Measurements from ENCODE around the gene C15orf39.

C15orf39 gene

DNA sequence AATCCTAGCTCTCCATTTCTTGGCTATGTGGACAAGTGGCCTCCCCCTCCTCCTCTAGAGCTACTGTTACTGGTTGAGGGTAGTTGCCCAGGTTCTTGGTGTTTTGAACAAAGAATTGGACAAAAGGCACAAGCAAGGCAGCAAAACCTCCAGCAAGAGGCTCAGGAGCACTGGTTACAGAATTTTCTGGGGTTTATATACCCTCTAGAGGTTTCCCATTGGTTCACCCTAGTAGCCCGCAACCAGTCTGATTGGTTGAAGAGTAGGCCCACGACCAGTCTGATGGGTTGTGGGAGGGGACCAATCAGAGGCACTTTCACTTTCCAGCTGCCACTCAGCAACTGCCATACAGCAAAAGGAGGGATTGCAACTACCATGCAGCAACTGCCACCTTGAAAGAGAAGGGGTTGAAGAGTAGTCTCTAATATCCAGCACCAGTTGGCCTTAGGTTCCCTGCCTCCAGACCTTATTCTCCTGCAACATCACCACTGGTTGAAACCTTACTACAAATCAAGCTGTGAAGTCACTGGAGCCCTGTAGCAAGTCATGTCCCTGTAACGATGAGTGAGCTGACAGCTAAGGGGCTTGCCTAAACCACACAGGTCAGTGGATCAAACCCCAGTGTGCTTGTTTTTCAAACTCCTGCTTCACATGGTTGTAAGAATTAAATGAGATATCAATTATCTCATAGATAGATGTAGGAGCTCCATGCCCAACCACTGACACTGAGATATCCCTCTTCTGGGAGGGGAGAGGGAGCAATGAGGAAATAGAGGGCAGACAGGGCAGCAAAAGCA is 2.9 kb upstream of the C15orf39 start:
- DNase-seq: peak; percentile 27

DNA sequence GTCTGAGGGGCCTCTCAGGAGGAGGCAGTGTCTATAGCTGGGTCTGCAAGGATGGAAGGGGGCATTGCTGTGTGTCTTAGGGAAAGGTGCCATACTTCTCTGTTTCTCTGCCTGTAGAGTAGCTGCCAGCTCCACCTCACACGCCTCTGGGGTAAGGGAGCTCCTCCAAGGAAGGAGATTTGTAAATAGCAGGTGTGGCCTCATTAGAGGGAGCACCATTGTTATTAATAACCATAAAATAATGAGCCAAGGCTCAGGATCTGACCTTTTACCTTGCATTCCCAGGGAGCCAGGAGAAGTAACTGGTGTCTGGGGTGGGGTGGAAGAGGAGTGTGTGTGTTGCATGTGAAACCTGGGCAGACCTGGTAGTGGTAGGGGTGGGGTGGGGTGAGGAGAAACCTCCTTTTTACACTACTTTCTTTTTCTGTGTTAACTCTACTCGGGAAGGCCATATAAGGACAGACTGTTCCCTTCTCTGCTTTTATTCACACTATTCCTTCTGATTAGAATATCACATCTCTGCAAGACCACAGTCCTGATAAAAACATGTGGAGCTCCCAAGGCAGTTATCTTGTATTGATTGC is 2.2 kb upstream of the C15orf39 start:
- no peak for DNase-seq

DNA sequence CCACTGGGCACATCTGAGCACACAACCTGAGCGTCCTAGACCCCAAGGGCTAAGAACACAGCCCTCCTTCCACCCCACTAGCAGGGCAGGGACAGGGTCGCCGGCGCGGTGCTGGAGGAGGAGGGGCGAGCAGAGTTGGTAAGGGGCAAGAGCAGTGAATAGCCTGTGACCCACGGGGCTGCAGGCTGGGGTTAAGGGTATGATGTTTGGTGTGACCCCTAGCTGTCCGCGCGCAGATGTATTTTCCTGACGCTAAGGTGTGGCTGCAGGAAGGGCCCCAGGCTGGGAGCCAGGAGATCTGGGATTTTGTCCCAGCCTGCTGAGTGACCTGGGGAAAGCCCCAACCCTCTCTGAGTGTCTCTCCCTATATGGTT is 1.3 kb upstream of the C15orf39 start:
- DNase-seq: no peak

DNA sequence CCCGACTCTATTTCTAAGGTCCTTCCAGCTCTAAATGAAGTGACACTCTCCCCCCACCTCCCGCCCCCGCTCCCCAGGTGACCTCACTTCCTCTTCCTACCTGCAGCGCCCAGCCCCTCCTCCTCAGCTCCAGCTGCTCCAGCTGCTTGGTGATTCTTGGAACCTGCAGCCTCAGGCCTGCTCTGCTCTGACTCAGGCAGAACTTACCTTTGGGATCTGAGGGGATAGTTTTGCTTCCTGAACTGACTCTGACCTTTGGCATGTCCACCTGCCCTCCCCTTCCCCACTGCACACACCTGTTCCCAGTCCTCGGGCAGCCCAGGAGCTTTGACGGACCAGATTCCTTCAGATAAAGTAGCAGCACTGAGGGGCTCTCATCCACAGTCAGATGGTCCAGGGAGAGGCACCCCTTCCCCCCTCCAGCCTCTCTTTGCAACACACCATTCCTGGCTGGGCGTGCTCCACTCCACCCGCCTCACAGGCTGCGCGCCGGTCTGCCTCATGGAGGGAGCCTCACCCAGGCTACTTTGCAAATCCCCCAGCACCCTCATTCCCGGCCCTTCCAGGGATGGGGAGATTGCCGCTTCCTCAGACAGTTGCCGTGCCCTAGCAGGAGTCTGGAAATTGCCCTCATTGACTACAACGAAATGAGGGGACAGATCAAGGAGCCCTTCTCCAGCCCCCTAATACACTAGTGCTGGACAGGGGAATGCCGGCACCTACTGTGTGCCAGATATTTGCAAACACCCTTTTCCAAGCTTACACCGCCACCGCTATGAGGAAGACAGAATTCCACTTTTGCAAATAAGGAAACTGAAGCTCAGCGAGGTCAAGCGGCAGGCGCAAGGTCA is 692 bp upstream of the C15orf39 start:
- DNase-seq: peak; percentile 51

DNA sequence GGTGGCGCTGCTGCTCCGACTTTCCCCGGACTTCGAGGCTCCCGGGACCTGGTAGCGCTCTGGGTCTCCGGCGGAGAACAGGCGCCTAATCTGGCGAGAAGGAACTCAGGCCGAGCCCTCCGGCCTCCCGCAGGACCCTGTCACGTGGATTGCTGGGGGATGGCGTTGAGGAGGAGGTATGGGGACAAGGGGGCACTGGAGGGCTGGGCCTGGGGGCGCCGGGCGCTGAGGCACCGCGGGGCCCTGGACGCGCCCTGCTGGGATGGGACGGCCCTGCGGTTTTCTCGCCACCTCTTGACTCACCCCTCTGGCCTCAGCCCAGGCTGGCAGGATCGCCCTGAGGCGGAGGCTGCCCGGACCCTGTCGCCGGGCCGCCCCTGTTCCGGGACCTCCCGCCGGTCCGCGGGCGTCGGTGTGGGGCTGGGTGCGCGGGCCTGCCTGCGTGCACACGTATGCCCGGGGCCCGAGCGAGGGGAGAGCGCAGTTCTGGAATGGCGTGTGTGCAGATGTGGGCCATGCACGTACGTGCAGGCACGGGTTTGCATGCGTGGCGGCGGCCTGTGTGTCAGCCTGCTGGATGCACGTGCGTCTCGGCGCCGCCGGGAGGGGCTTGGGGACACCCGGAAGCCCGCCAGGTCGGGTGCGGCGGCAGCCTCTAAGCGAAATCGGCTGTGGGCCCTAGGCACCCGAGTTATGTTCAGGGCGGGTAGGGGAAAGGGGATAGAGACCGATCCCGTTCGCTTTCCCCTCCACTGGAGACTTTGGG is 752 bp downstream of the C15orf39 start:
- DNase-seq: peak; percentile 86

DNA sequence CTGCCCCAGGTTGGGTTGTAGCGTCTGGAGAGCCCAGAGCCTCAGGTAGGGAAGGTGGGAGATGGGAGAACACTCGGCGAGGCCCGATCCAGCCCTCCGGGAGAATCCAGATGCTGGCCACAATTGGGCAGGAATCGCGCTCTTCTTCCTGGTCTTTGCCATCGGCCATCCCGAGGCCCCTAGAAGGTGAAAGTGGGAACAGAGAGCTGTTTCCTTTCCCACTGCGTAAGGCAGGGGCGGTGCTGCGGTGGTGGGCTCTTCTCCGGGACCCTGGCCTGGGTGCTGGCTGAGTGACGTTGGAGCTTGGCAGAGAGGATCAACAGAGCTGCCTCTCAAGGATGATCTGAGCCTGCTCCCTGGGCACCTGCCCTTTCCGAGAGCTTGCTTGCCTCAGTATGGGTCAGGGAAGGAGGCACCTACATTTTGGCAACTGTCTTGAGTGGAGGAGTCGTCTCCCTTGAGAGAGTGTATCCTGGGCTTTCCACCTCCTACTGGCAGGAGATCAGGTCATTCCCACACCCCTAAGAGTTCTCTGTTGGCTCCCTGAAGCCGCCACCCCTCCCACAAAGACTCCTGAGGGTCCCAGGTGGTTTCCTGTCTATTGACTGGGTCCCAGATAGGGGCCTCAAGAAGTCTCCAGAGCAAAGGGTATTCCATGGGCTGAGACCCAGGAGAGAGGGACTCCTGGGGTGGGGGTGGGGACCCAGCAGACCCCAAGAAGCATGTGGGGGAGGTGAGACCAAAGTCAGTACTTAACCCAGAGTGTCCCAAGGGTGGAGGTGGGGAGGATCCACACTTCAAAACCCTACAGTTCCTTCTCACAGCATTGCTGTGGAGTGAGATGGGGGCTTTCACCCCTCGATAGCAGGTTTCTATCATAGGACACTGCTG is 1.6 kb downstream of the C15orf39 start:
- no peak for DNase-seq

DNA sequence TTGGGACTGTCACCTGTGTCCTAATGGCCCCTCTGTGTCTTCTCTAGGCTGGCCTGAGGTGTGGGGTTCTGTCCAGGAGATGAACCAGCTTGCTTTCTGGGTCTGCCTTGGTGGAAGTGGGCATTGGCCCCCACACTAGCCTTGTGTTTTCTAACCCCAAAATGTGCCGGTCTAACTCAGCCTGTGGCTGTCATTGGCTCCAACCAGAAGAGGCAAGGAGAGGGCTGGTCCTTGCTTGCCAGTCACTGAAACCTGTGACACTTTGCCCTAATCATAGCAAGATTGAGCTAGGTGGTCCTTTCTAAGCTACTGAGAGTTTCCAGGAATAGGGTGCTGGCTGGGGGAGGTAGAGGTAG is 2.2 kb downstream of the C15orf39 start:
- no peak for DNase-seq

DNA sequence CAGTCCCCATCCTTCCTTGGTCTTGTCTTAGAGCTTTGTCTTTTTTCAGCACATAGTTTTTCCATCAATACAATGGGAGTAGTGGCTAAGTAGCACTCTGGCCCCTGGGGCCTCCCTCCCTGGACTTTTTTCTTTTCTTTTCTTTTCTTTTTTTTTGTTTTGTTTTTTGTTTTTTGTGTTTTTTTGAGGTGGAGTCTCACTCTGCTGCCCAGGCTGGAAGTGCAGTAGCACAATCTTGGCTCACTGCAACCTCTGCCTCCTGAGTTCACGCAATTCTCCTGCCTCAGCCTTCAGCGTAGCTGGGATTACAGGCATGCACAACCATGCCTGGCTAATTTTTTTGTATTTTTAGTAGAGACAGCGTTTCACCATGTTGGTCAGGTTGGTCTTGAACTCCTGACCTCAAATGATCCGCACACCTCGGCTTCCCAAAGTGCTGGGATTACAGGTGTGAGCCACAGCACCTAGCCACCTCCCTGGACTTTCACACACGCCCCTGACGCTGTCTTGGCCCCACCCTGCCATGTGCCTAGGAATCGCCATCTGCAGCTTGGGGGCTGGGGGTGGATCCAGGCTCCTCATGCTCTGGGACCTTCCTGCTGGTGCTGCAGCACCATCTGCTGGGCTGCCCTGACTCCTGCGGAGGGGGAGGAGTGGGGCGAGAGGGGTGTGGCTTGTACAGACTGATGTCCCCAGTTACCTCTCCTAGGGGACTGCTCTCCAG is 2.8 kb downstream of the C15orf39 start:
- DNase-seq: peak; percentile 88

DNA sequence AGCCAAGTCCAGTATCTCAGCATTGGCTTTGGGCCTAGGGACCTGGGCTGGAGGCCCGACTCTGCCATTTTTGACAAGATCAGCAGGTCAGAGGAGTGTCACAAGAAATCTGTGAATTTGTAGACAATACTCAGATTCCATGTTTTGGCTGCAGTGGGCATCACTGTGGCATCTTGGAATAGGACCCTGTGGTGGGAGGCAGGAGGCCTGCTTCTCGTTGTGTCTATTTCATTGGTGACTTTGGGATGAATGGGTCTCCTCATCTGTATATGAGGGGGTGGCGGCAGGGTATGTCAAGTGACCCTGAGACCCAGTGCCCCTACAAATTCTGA is 3.3 kb downstream of the C15orf39 start:
- DNase-seq: no peak

DNA sequence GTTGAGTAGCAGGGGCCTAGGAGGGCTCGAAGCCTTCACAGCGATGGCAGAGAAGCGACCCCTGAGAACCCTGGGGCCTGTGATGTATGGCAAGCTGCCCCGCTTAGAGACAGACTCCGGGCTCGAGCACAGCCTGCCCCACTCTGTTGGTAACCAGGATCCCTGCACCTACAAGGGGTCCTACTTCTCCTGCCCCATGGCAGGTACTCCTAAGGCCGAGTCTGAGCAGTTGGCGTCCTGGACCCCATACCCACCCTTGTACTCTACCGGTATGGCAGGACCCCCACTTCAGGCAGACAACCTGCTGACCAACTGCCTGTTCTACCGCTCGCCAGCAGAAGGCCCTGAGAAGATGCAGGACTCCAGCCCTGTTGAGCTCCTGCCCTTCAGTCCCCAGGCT is 4.3 kb downstream of the C15orf39 start:
- DNase-seq: no peak

DNA sequence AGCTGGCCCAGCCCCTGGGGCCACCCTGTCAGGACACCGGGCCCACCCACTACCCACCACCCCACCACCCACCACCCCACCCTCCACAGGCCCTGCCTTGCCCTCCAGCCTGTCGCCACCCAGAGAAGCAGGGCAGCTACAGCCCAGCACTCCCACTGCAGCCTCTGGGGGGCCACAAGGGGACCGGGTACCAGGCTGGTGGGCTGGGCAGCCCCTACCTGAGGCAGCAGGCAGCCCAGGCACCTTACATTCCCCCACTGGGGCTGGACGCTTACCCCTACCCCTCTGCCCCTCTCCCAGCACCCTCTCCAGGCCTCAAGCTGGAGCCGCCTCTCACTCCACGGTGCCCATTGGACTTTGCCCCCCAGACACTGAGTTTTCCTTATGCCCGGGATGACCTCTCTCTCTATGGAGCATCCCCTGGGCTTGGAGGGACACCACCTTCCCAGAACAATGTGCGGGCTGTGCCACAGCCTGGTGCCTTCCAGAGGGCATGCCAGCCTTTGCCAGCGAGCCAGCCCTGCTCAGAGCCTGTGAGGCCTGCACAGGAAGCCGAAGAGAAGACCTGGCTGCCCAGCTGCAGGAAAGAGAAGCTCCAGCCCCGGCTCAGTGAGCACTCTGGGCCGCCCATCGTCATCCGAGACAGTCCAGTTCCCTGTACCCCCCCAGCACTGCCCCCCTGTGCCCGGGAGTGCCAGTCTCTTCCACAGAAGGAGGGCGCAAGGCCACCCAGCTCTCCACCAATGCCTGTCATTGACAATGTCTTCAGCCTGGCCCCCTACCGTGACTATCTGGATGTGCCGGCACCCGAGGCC is 5.3 kb downstream of the C15orf39 start:
- no peak for DNase-seq

DNA sequence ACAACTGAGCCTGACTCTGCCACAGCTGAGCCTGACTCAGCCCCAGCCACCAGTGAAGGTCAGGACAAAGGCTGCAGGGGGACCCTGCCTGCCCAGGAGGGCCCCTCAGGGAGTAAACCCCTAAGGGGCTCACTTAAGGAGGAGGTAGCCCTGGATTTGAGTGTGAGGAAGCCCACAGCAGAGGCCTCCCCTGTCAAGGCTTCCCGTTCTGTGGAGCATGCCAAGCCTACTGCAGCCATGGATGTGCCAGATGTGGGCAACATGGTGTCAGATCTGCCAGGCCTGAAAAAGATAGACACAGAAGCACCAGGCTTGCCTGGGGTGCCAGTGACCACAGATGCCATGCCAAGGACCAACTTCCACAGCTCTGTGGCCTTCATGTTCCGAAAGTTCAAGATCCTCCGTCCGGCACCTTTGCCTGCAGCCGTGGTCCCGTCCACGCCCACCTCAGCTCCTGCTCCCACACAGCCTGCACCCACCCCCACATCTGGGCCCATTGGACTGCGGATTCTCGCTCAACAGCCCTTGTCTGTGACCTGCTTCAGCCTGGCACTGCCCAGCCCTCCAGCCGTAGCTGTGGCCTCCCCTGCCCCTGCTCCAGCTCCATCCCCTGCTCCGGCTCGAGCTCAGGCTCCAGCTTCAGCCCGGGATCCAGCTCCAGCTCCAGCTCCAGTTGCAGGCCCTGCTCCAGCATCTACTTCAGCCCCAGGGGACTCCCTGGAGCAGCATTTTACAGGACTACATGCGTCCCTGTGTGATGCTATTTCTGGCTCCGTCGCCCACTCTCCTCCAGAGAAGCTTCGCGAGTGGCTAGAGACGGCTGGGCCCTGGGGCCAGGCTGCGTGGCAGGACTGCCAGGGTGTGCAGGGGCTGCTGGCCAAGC is 6.2 kb downstream of the C15orf39 start:
- no peak for DNase-seq

DNA sequence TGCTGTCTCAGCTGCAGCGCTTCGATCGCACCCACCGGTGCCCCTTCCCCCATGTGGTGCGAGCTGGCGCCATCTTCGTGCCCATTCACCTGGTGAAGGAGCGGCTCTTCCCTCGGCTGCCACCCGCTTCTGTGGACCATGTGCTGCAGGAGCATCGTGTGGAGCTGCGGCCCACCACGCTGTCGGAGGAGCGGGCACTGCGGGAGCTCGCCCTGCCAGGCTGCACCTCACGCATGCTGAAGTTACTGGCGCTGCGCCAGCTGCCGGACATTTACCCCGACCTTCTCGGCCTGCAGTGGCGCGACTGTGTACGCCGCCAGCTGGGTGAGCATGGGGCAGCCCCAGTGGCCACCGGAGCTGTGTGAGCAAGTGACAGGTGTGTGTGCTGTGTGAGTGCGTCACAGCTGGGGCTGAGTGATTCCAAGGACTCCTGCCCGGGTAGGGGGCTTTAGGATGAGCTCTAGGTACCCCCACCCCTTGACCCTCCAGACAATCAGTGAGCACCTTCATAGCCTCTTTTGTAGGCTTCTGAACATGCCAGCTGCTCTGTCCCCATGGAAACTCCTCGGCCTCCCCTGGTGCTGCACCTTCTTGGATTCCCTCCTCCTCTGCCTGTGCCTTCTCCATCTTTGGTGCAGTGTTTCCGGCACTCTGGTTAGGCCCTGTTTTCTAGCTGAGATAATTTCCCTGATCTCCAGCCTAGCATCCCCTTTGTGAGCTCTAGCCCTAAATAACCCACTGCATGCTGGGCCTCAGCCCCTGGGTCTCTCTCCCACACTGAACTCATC is 7.0 kb downstream of the C15orf39 start:
- no peak for DNase-seq

DNA sequence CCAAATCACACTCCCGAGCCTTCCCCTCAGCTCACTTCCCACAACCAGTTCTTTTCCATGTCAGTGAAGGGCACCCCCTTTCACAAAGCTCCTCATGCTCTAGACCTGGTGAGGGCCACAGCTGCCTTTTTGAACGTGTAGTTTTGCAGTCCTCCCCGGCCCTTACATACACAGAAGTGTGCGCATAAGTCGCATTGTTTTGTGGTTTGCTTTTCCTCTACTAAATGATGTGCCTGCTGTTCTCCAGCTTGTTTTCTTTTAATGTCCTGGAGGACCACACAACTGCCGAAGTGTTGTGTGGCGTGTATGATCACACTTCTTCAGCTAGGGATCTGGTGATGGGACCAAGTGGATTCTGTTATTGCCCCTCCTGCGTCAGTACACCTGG is 7.6 kb downstream of the C15orf39 start:
- DNase-seq: no peak

DNA sequence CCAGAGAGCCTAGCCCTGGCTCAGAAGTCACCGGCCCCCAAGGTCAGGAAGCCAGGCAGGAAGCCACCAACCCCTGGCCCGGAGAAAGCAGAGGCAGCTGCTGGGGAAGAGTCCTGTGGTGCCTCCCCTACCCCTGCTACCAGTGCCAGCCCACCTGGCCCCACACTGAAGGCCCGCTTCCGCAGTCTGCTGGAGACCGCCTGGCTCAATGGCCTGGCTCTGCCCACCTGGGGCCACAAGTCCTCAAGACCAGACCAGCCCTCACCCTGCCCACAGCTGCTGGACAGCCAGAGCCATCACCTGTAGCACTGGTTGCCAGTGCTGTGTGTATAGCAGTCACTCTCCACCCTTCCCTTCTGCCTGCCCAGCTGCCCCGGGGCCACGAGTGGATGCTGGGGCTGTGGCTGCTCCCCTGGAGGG is 9.1 kb downstream of the C15orf39 start:
- DNase-seq: no peak

DNA sequence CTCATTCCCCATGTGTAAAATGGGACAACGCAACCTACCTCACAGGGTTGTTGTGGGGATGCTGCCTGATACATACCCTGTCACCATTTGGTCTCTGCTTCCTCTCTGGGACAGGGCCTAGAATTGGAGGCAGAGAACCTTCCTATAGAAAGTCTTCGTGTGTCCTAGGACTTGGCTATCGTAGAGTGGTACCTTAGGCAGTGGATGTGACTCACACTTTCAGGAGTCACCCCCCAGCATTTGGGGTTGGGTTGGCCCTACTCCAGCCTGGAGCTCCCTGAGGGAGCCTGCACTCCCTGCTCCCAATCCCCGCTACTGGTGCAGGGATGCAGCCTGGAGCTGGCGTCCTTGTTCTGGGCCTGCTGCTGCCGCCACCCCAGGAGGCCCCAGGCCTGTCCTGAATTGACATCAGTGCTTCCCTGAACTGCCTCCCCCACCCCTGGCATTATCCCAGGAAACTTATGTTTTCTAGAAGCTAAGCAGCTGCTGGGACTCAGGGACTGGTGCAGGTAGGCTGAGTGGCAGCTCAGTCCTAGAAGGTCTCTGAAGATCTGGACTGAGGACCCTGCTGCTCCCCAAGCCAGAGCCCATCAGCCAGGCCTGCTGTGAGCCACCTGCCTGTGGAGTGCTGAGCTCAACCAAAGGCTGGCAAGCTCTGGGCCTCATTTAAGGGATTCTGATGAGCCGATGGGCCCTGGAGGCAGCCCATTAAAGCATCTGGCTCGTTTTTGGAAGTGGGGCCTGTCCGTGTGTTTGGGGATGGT is 9.9 kb downstream of the C15orf39 start:
- DNase-seq: no peak

DNA sequence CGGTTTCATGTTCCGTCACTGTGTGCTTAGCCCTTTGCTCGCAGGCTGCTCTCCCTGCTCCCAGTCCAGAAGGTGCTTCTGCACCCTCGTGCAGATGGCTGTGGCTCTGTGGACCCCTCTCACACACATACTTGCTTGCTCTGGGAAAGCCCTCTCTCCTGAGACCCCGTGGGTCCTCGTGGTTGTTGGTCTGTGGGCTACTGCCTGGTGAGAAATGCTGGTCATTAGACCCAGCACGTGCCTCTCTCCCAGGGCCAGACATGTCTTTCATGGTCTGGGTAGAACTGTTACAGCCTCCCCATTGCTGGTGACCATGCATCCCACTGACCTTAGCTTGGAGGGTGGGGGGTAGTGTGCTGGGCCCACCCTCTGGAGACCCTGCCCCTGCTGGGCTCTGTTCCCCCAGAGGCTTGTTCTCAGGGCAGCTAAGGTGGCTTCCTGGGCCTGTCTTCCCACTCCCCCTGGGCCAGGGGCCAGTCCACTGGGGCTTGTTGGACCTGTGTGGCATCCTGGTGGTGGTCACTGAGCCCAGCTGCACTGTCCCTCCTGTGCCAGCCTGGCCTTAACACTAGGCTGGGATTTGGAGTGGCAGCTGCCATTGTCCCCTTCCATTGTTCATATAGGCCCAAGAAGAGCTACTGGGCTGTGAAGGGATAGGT is 10.6 kb downstream of the C15orf39 start:
- DNase-seq: no peak
